GOT3 (cell line): ENCODE data around the gene OBI1.
"Not testable (repeated sequence)": the region's sequence is repeated elsewhere in the genome, so short reads cannot be mapped to it uniquely, and the experiment has no call there.

Experiments used
- DNase-seq: peaks from one replicate; lab custom pipeline; 2025; ENCODE audit warnings: mixed read lengths; lab: John Stamatoyannopoulos, UW

The OBI1 gene

DNA sequence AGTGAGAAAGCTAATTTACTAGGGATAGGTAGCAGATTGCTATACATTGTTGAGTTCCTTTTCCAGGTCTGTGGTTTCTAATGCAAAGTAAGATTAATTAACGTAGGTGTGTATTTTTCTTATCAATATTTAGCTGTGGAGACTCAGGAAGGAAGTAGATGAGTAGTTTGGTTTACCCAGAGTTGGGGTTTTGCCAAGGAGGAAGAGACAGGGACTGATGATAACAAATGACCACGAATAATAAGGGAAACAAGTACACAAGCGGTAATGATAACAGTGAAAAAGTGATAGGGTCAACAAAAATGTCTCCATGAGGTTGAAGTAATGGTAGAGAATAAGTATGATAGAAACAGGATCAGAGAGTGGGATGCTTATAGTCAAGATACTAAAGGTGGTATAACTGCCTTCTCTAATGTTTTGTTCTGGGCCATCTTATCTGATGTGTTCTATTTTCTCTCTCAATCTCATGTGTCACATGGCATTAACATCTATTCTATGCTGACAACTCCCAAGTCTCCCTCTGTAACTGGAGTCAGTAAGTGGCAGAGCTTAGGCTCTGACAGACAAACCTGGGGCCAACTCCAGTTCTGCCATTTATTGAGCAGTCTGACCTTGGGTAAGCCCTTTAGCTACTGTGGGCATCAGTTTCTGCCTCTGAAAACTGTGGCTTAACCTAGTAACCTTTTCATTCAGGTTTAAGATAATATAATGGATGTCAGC, 8.8 kb downstream of the OBI1 start:
- no peak for DNase-seq

DNA sequence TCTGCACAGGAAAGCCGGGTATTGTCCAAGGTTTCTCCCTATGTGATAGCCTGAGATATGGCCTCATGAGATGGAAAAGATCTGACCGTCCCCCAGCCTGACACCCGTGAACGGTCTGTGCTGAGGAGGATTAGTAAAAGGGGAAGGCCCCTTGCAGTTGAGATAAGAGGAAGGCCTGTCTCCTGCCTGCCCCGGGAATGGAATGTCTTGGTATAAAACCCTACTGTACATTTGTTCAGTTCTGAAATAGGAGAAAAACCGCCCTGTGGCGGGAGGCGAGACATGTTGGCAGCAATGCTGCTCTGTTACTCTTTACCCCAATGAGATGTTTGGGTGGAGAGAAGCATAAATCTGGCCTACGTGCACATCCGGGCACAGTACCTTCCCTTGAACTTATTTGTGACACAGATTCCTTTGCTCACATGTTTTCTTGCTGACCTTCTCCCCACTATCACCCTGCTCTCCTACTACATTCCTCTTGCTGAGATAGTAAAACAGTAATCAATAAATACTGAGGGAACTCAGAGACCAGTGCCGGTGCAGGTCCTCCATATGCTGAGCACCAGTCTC, 11.8 kb downstream of the OBI1 start:
- not testable (repeated sequence) for DNase-seq

DNA sequence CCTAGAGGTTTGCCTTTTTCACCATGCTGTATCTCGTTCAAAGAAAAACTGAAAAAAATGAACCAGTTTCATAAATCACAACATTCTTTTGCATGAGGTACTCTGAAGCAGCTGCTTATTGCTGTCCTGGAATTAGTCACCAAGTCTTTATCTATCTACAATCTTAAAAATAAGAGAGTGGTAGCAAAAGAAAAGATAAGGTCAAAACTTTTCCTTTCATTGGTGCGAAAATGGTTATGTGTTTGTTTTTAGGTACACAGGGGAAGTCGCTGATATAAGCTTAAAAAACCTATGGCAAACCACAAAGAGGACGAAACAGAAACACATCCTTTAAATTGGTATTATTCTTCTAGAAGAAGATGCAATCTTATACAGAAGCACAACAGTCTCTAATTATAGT, 20.7 kb downstream of the OBI1 start:
- DNase-seq: no peak

DNA sequence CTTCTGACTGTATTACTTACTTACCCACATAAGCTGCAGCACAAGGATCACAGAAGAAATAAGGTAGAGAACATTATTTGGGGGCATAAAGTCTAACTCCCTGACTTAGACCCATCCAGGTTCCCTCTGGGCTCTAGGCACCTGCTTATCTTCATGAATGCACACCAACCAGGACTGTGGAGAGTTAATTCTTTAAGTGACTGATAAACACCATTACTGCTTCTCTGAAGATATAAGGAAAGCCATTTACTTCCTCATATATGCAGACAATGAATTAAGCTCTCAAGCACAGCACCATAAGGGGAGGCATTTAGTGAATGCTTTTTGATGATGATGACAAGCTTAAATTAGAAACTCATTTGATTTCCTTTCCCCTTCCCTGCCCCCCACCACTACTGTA, 22.5 kb downstream of the OBI1 start:
- no peak for DNase-seq

GRCh38 chr13:78632996-78633395, 26.0 kb downstream of the OBI1 start:
- no peak for DNase-seq

DNA sequence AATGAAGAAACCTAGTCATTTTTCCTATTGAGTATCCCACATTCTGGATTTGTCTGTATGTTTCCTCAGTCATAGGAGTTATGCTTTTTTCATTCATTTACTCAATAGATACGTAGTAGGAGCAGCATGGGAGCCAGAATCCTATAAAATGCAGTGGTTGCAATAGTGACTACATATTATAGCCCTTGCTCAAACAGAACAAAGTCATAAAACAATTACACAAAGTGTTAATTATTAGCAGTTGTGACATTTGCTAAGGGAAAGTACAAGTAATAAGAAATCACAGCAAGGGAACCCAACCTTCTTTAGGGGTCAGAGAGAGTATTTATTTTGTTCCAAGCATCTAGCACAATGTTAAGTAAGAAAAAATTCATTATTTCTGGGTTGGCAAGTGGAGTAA, 27.9 kb downstream of the OBI1 start:
- DNase-seq: no peak

DNA sequence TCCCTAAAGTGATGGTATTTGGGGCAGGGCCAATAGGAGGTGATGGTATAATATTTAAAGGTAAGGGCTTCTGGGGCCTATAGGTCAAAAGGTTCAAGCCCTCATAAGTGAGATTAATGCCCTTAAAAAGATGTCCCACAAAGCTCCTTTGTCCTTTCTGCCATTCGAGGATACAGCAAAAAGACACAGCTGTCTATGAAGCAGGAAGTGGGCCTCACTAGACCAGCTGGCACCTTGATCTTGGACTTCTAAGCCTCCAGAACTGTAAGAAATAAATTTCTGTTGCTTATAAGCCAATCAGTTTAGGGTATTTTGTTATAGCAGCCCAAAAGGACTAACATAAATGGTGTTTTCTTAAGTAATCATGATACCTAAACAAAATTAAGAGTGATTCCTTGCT, 28.4 kb downstream of the OBI1 start:
- DNase-seq: no peak

DNA sequence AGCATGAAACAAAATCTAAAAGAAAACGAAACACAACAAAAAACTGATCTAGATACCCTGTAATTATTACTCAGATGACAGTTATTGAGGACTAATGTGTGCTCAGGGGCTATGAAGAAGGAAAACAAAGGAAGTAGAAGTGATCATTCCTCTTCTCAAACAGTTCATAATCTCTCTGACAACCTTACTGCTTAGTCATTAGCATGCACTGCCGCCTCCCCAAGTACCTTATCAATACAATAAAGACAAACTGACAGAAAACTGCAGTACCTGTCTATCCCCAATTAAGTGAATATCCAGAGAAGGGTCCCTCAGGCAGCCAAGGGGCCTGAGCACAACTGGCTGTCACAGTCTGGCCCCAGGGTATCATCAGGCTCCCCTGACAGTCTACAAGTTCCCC, 33.6 kb downstream of the OBI1 start:
- no peak for DNase-seq

DNA sequence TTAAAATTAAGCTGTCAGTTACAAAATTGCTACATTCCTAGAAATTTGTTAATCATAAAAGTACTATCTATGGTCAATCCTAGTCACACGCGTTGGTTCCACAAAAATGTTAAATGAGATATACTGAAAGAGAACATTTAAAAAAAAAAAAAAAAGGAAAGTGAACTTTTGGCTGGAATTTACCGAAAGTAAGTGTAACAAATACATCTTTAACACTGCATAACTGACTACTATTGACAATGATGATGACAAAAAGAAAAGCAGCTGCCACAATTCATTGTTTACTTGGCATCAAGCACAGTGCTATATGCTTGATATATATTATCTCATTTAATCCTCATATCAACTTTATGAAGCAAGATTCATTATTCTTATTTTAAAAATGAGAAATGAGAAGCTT, 35.8 kb downstream of the OBI1 start:
- DNase-seq: no peak

GRCh38 chr13:78620936-78621470, 38.0 kb downstream of the OBI1 start:
- DNase-seq: no peak

GRCh38 chr13:78618411-78618810, 40.5 kb downstream of the OBI1 start:
- no peak for DNase-seq

DNA sequence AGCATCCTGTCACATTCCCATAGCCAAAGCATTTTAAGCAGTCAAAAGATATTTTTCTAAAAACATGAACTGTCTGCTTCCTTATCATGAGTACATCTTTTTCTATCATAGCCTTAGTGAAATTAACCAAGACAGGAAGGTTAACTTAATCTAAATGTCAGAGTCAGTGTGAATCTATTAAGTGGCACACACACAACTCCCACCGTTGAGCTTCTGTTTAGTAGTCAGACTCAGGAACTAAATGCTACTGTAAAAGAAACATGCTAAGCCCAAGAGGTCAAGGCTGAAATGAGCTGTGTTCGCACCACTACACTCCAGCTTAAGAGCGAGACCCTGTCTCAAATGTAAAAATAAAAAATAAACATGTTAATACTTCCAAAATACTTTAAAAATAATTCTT, 47.9 kb downstream of the OBI1 start:
- DNase-seq: no peak

DNA sequence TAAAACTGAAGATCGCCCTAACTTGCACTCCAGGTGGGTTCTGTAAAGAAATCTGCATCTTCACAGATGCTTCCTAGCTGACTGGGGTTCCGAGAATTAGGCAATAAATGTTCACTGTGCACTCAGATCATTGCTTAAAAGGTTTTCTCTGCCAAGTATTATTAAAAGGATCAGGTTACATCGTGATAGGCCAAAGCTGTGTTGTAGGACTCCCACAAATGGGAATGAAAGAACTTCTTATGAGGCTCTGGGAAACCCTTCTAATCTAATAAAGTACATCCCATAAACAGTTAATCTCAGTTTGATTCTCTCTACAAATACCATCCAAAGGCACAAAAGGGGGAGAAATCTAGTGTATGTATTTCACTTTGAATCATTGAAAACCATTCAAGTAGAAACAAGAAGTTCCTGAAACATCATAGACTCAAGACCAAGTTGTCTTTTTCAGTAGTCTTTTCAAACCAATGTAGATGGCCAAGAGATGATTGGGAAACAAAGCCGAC, 48.5 kb downstream of the OBI1 start:
- no peak for DNase-seq

GRCh38 chr13:78609464-78610205, 49.3 kb downstream of the OBI1 start:
- no peak for DNase-seq

DNA sequence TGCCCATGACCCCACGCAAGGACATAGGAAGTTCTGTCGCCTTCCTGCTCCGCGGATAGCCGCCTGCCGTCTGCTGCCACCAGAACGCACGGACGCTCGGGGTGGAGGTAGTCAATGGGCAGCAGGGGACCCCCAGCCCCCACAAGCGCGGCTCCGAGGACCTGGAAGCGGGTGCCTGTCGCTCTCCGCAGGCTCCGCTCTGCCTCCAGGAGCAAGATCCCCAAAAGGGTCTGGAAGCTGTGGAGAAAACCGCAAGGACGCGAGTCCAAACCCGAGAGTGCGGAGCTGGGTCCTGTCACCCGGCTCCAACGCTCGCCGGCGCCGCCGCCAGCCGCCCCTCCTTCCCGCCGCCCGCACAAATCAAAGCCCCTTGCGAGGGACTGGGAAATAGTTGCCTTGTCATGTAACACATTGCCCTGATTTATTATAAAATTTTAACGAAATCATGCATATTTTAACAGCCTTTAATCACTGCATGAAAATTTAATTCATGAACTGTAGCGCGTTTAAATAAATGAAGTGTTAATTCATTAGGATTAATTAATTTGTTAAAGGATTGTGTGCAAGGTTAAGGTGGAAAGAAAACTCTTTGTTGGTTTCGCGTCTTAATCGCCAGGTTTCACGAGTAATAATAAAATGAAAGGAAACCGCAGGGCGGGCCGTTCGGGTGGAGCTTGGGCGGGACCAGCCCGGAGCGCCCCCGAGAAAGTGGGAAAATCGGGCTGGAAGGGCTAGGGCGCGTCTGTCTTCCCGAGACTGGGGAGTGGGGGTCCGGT, 50.1 kb downstream of the OBI1 start:
- DNase-seq: no peak

GRCh38 chr13:78608252-78608687, 50.7 kb downstream of the OBI1 start:
- DNase-seq: no peak

GRCh38 chr13:78607409-78608251, 51.3 kb downstream of the OBI1 start:
- no peak for DNase-seq

- DNase-seq: no peak
These were observed 52.2 kb downstream of the OBI1 start for GRCh38 chr13:78606471-78607408.

GRCh38 chr13:78604782-78605611, 54.0 kb downstream of the OBI1 start:
- no peak for DNase-seq
